HEK293T (cell line): ENCODE measurements around the gene TENT5A.

Experiments used
- FOXA1 ChIP-seq: fragments of 450-650 bp; IDR thresholded peaks from 2 replicates; pipeline ENCODE4 v1.6.1; 2016; ENCODE audit warnings: mild to moderate bottlenecking
- FOXK2 ChIP-seq: fragments of 450-650 bp; IDR thresholded peaks from 2 replicates; pipeline ENCODE4 v1.6.1; 2016; ENCODE audit warnings: mild to moderate bottlenecking
- FOXM1 ChIP-seq: fragments of 450-650 bp; IDR thresholded peaks from 2 replicates; pipeline ENCODE4 v1.6.1; 2017; ENCODE audit warnings: mild to moderate bottlenecking, borderline replicate concordance
- HDGF ChIP-seq: fragments of 450-650 bp; IDR thresholded peaks from 2 replicates; pipeline ENCODE4 v1.6.1; 2017; ENCODE audit warnings: antibody characterized with exemption, borderline replicate concordance
- LEF1 ChIP-seq: fragments of 450-650 bp; IDR thresholded peaks from 2 replicates; pipeline ENCODE4 v1.6.1; 2017; ENCODE audit warnings: mild to moderate bottlenecking, borderline replicate concordance
- NFRKB ChIP-seq: fragments of 450-650 bp; IDR thresholded peaks from 2 replicates; pipeline ENCODE4 v1.6.1; 2016; ENCODE audit warnings: mild to moderate bottlenecking, moderate library complexity
- PKNOX1 ChIP-seq: fragments of 450-650 bp; IDR thresholded peaks from 2 replicates; pipeline ENCODE4 v1.6.1; 2016
- SP1 ChIP-seq: fragments of 450-650 bp; IDR thresholded peaks from 2 replicates; pipeline ENCODE4 v1.6.1; 2017
- SUZ12 ChIP-seq: fragments of 450-650 bp; IDR thresholded peaks from 2 replicates; pipeline ENCODE4 v1.6.1; 2016; ENCODE audit warnings: mild to moderate bottlenecking

- no peak for TF ChIP-seq FOXA1
- no peak for TF ChIP-seq LEF1
- TF ChIP-seq SP1, result no peak
- TF ChIP-seq SUZ12, result no peak
- no peak for TF ChIP-seq FOXM1
- no peak for TF ChIP-seq FOXK2
- TF ChIP-seq HDGF, result no peak
- TF ChIP-seq NFRKB, result no peak
- no peak for TF ChIP-seq PKNOX1
These were observed 27.4 kb downstream of the TENT5A start for GRCh38 chr6:81725127-81725526.
